ENCODE measurements around the gene PPP2R2B.

- TF ChIP-seq POLR2A (IDR thresholded peaks at IDR 0.05; ENCODE audit: low read length) (no peak), GATA1 (IDR thresholded peaks at IDR 0.05; ENCODE audit: low read depth, low read length) (no peak)
These were observed 143.5 kb downstream of the PPP2R2B start for GRCh38 chr5:146734936-146735577.

Measured in erythroblast (primary cell).